A673 (cell line): ENCODE results near the gene MS4A4A.

Experiments
- CTCF ChIP-seq: fragments of 300-800, 200-600 bp; sonication (generic); conservative IDR thresholded peaks from 2 replicates; pipeline ENCODE4 v1.5.1; 2017; ENCODE audit warnings: low read depth, mild to moderate bottlenecking, antibody characterized with exemption, low read length, moderate library complexity, mixed read lengths
- EZH2 ChIP-seq: fragments of 200-600 bp; sonication (generic); IDR thresholded peaks from 2 replicates; pipeline ENCODE4 v1.6.1; 2017; ENCODE audit warnings: borderline replicate concordance, low read depth, mild to moderate bottlenecking, mixed read lengths, antibody characterized with exemption, low read length; ENCODE audit not compliant: poor library complexity, severe bottlenecking

GRCh38 chr11:60263402-60263801 lies 17.1 kb upstream of the MS4A4A start:
- TF ChIP-seq CTCF: no peak
- TF ChIP-seq EZH2: no peak
